ENCODE measurements around the gene SDK1.

Gene SDK1

GRCh38 chr7:3821488-3821887 is 520.4 kb downstream of the SDK1 start:
- Histone ChIP-seq H2AFZ (ENCODE audit: insufficient read depth, low read length, poor library complexity) (no peak overlapping the region), H3K36me3 (ENCODE audit: control insufficient read depth in 1 of 2, insufficient read depth in 2 of 2, low read length in 2 of 2) (peaks cover 0 to 5% of the 10 kb centered on the region in 2 experiments), H3K79me2 (ENCODE audit: control insufficient read depth, insufficient read depth, low read length, poor library complexity) (no peaks in the 10 kb centered on the region), H3K4me1 (ENCODE audit: control insufficient read depth in 1 of 2, insufficient read depth in 2 of 2, low read length in 2 of 2) (no peaks in the 10 kb centered on the region), H4K12ac (ENCODE audit: low read depth, low read length) (no peak overlapping the region), H3K9ac (ENCODE audit: low read length) (no peak overlapping the region), H3K27me3 (ENCODE audit: insufficient read depth, low read length) (no peaks in the 10 kb centered on the region), H3K27ac (ENCODE audit: low read depth, low read length) (no peak overlapping the region), H3K14ac (ENCODE audit: low read length) (no peak overlapping the region), H3K4me3 (ENCODE audit: low read depth, low read length) (no peak overlapping the region), H2AK5ac (ENCODE audit: low read length) (no peak overlapping the region), H3K18ac (ENCODE audit: low read length) (no peak overlapping the region), H3K4ac (ENCODE audit: low read depth, low read length) (no peak overlapping the region), H3K9me3 (ENCODE audit: insufficient read depth, low read depth, low read length) (no peaks in the 10 kb centered on the region), H2BK120ac (ENCODE audit: insufficient read depth, low read length, poor library complexity) (no peak overlapping the region), H2BK12ac (ENCODE audit: low read length) (no peak overlapping the region), H3K23ac (ENCODE audit: low read length) (no peak overlapping the region), H4K91ac (ENCODE audit: low read depth, low read length) (no peak overlapping the region), H2BK5ac (ENCODE audit: low read depth, low read length, poor library complexity) (no peak overlapping the region), H3K4me2 (ENCODE audit: low read length) (no peak overlapping the region), H4K8ac (ENCODE audit: low read depth, low read length) (no peak overlapping the region), H3K79me1 (ENCODE audit: low read length) (no peaks in the 10 kb centered on the region)
- no peak for DNase-seq
- no CpG with 5 or more reads among the region's 6 CpGs for WGBS (ENCODE audit: extremely low coverage, insufficient coverage, insufficient read length)

GRCh38 chr7:3825491-3825890 is 524.4 kb downstream of the SDK1 start:
- no peak overlapping the region for H3K4me3 ChIP-seq (ENCODE audit: low read depth, low read length)
- no peak overlapping the region for H3K14ac ChIP-seq (ENCODE audit: low read length)
- no peak overlapping the region for H2BK12ac ChIP-seq (ENCODE audit: low read length)
- H4K12ac ChIP-seq (ENCODE audit: low read depth, low read length), result no peak overlapping the region
- no peak for DNase-seq
- H3K9ac ChIP-seq (ENCODE audit: low read length), result no peak overlapping the region
- H3K4me2 ChIP-seq (ENCODE audit: low read length), result no peak overlapping the region
- H4K91ac ChIP-seq (ENCODE audit: low read depth, low read length), result no peak overlapping the region
- no peak overlapping the region for H2AK5ac ChIP-seq (ENCODE audit: low read length)
- no peaks in the 10 kb centered on the region for H3K9me3 ChIP-seq (ENCODE audit: insufficient read depth, low read depth, low read length)
- H3K79me1 ChIP-seq (ENCODE audit: low read length), result no peaks in the 10 kb centered on the region
- no peak overlapping the region for H2AFZ ChIP-seq (ENCODE audit: insufficient read depth, low read length, poor library complexity)
- no peaks in the 10 kb centered on the region for H3K79me2 ChIP-seq (ENCODE audit: control insufficient read depth, insufficient read depth, low read length, poor library complexity)
- peaks cover 0 to 6% of the 10 kb centered on the region in 2 experiments for H3K36me3 ChIP-seq (ENCODE audit: control insufficient read depth in 1 of 2, insufficient read depth in 2 of 2, low read length in 2 of 2)
- no peak overlapping the region for H3K4ac ChIP-seq (ENCODE audit: low read depth, low read length)
- H3K27ac ChIP-seq (ENCODE audit: low read depth, low read length), result no peak overlapping the region
- no peaks in the 10 kb centered on the region for H3K27me3 ChIP-seq (ENCODE audit: insufficient read depth, low read length)
- no peak overlapping the region for H2BK120ac ChIP-seq (ENCODE audit: insufficient read depth, low read length, poor library complexity)
- WGBS (ENCODE audit: extremely low coverage, insufficient coverage, insufficient read length), result no CpG with 5 or more reads among the region's 3 CpGs
- no peak overlapping the region for H4K8ac ChIP-seq (ENCODE audit: low read depth, low read length)
- H2BK5ac ChIP-seq (ENCODE audit: low read depth, low read length, poor library complexity), result no peak overlapping the region
- H3K18ac ChIP-seq (ENCODE audit: low read length), result no peak overlapping the region
- no peak overlapping the region for H3K23ac ChIP-seq (ENCODE audit: low read length)
- H3K4me1 ChIP-seq (ENCODE audit: control insufficient read depth in 1 of 2, insufficient read depth in 2 of 2, low read length in 2 of 2), result no peaks in the 10 kb centered on the region

GRCh38 chr7:3832199-3832598 is 531.1 kb downstream of the SDK1 start:
- Histone ChIP-seq H2AFZ (ENCODE audit: insufficient read depth, low read length, poor library complexity) (no peak overlapping the region), H2BK120ac (ENCODE audit: insufficient read depth, low read length, poor library complexity) (no peak overlapping the region), H3K18ac (ENCODE audit: low read length) (no peak overlapping the region), H3K4me3 (ENCODE audit: low read depth, low read length) (no peak overlapping the region), H2BK5ac (ENCODE audit: low read depth, low read length, poor library complexity) (no peak overlapping the region), H4K12ac (ENCODE audit: low read depth, low read length) (no peak overlapping the region), H3K4me2 (ENCODE audit: low read length) (no peak overlapping the region), H3K79me2 (ENCODE audit: control insufficient read depth, insufficient read depth, low read length, poor library complexity) (no peaks in the 10 kb centered on the region), H3K36me3 (ENCODE audit: control insufficient read depth in 1 of 2, insufficient read depth in 2 of 2, low read length in 2 of 2) (peaks cover 0 to 2% of the 10 kb centered on the region in 2 experiments), H3K27me3 (ENCODE audit: insufficient read depth, low read length) (no peaks in the 10 kb centered on the region), H3K79me1 (ENCODE audit: low read length) (no peaks in the 10 kb centered on the region), H3K9ac (ENCODE audit: low read length) (no peak overlapping the region), H3K14ac (ENCODE audit: low read length) (no peak overlapping the region), H4K8ac (ENCODE audit: low read depth, low read length) (no peak overlapping the region), H2AK5ac (ENCODE audit: low read length) (no peak overlapping the region), H3K23ac (ENCODE audit: low read length) (no peak overlapping the region), H3K4me1 (ENCODE audit: control insufficient read depth in 1 of 2, insufficient read depth in 2 of 2, low read length in 2 of 2) (no peaks in the 10 kb centered on the region), H3K27ac (ENCODE audit: low read depth, low read length) (no peak overlapping the region), H3K4ac (ENCODE audit: low read depth, low read length) (no peak overlapping the region), H4K91ac (ENCODE audit: low read depth, low read length) (no peak overlapping the region), H2BK12ac (ENCODE audit: low read length) (no peak overlapping the region), H3K9me3 (ENCODE audit: insufficient read depth, low read depth, low read length) (no peaks in the 10 kb centered on the region)
- no CpG with 5 or more reads among the region's 4 CpGs for WGBS (ENCODE audit: extremely low coverage, insufficient coverage, insufficient read length)
- no peak for DNase-seq

- H3K36me3 ChIP-seq (ENCODE audit: control insufficient read depth in 1 of 2, insufficient read depth in 2 of 2, low read length in 2 of 2), result peaks cover 0 to 2% of the 10 kb centered on the region in 2 experiments
- H3K14ac ChIP-seq (ENCODE audit: low read length), result no peak overlapping the region
- no peaks in the 10 kb centered on the region for H3K4me1 ChIP-seq (ENCODE audit: control insufficient read depth in 1 of 2, insufficient read depth in 2 of 2, low read length in 2 of 2)
- H3K9ac ChIP-seq (ENCODE audit: low read length), result no peak overlapping the region
- H3K79me1 ChIP-seq (ENCODE audit: low read length), result no peaks in the 10 kb centered on the region
- H2BK120ac ChIP-seq (ENCODE audit: insufficient read depth, low read length, poor library complexity), result no peak overlapping the region
- H3K27ac ChIP-seq (ENCODE audit: low read depth, low read length), result no peak overlapping the region
- no peak for DNase-seq
- H3K4ac ChIP-seq (ENCODE audit: low read depth, low read length), result no peak overlapping the region
- WGBS (ENCODE audit: extremely low coverage, insufficient coverage, insufficient read length), result no CpG with 5 or more reads among the region's 8 CpGs
- H3K23ac ChIP-seq (ENCODE audit: low read length), result no peak overlapping the region
- no peak overlapping the region for H3K4me2 ChIP-seq (ENCODE audit: low read length)
- H4K12ac ChIP-seq (ENCODE audit: low read depth, low read length), result no peak overlapping the region
- no peak overlapping the region for H2BK12ac ChIP-seq (ENCODE audit: low read length)
- H3K9me3 ChIP-seq (ENCODE audit: insufficient read depth, low read depth, low read length), result no peaks in the 10 kb centered on the region
- no peak overlapping the region for H4K91ac ChIP-seq (ENCODE audit: low read depth, low read length)
- no peak overlapping the region for H2AK5ac ChIP-seq (ENCODE audit: low read length)
- no peaks in the 10 kb centered on the region for H3K27me3 ChIP-seq (ENCODE audit: insufficient read depth, low read length)
- H2BK5ac ChIP-seq (ENCODE audit: low read depth, low read length, poor library complexity), result no peak overlapping the region
- H3K18ac ChIP-seq (ENCODE audit: low read length), result no peak overlapping the region
- no peaks in the 10 kb centered on the region for H3K79me2 ChIP-seq (ENCODE audit: control insufficient read depth, insufficient read depth, low read length, poor library complexity)
- no peak overlapping the region for H3K4me3 ChIP-seq (ENCODE audit: low read depth, low read length)
- no peak overlapping the region for H2AFZ ChIP-seq (ENCODE audit: insufficient read depth, low read length, poor library complexity)
- H4K8ac ChIP-seq (ENCODE audit: low read depth, low read length), result no peak overlapping the region
These were observed 534.1 kb downstream of the SDK1 start for GRCh38 chr7:3835109-3835508.

Measured in trophoblast cell (in vitro differentiated cells and primary cell).